ENCODE results near the gene PLP2.

PLP2 gene

GRCh38 chrX:49183701-49184281, 12.1 kb downstream of the PLP2 start:
- no peak for TF ChIP-seq CTCF (IDR thresholded peaks at IDR 0.05; ENCODE audit: borderline replicate concordance, insufficient read depth, low read depth, low read length)
- no peak overlapping the region for H3K4me3 ChIP-seq (ENCODE audit: low read depth, low read length)

- H3K4me3 ChIP-seq (ENCODE audit: low read depth, low read length), result peak overlapping the region; percentile 59
Measured at GRCh38 chrX:49184294-49185281, 12.9 kb downstream of the PLP2 start.

GRCh38 chrX:49186125-49187027, 14.7 kb downstream of the PLP2 start, which contains the start of gene PRICKLE3:
Gene PRICKLE3, minus strand, starts transcription at chrX:49186373. Its CDS starts 76 bp downstream, at chrX:49186297.
- H3K4me3 ChIP-seq (ENCODE audit: low read depth, low read length), result peak within 1 kb of the TSS; percentile 59
- TF ChIP-seq CTCF (IDR thresholded peaks at IDR 0.05; ENCODE audit: borderline replicate concordance, insufficient read depth, low read depth, low read length), result peak; percentile 61

More at GRCh38 chrX:49184294-49185281, 12.9 kb downstream of the PLP2 start:
- no peak for TF ChIP-seq CTCF (IDR thresholded peaks at IDR 0.05; ENCODE audit: borderline replicate concordance, insufficient read depth, low read depth, low read length)

GRCh38 chrX:49187028-49187394, 15.3 kb downstream of the PLP2 start:
- no peak overlapping the region for H3K4me3 ChIP-seq (ENCODE audit: low read depth, low read length)
- TF ChIP-seq CTCF (IDR thresholded peaks at IDR 0.05; ENCODE audit: borderline replicate concordance, insufficient read depth, low read depth, low read length), result no peak

- H3K4me3 ChIP-seq (ENCODE audit: low read depth, low read length), result no peak overlapping the region
- TF ChIP-seq CTCF (IDR thresholded peaks at IDR 0.05; ENCODE audit: borderline replicate concordance, insufficient read depth, low read depth, low read length), result no peak
Measured at GRCh38 chrX:49187526-49187925, 15.8 kb downstream of the PLP2 start.

GRCh38 chrX:49188468-49189076, 16.9 kb downstream of the PLP2 start:
- H3K4me3 ChIP-seq (ENCODE audit: low read depth, low read length), result no peak overlapping the region
- TF ChIP-seq CTCF (IDR thresholded peaks at IDR 0.05; ENCODE audit: borderline replicate concordance, insufficient read depth, low read depth, low read length), result no peak

Measured in GM12875 (cell line).